Measurements from ENCODE around the gene PHTF2.

PHTF2 gene

GRCh38 chr7:78002021-78002420 lies 203.4 kb downstream of the PHTF2 start:
- DNase-seq: no peak

GRCh38 chr7:78002715-78003114 lies 204.1 kb downstream of the PHTF2 start:
- no peak for DNase-seq

GRCh38 chr7:78006063-78006755 lies 207.6 kb downstream of the PHTF2 start:
- DNase-seq: no peak
